NCI-H748 (cell line): ENCODE measurements around the gene RBMS1.
"Not testable (repeated sequence)": the region's sequence is repeated elsewhere in the genome, so short reads cannot be mapped to it uniquely, and the experiment has no call there.

ENCODE experiments used
- DNase-seq: peaks from one replicate; lab custom pipeline; 2025; ENCODE audit not compliant: unreplicated experiment; lab: John Stamatoyannopoulos, UW

The RBMS1 gene

DNA sequence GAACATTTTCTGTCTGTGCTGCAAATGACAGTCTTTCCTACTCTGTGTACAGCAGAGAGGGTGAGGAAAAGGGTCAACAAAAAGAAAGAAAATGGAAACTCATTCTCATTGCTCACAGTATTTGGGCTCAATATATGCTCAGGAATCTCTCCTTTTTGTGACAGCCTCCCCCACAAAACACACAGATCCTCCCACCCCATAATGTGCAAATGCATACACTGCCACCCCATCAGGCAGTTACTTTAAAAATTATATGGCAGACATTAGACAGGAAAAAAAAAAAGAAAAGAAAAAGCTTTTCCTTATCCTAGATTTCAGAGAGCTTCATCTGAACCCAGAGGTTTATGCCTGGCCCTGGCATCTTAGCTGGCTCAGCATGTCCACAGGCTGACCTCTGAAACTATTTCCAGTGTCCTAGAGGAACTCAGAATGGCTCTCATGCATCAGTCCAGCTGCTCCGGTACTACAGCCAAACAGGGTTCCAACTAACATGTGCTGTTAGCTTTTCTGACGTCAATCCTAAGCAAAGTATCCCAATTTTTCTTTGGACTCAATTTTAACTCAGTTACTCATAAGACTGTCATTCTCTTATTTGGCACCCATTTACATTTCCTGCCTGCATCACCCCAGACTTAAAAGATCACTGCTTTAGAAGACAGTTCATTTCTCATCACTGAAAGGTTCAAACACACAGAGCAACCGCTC is 105.9 kb downstream of the RBMS1 start:
- DNase-seq = no peak

DNA sequence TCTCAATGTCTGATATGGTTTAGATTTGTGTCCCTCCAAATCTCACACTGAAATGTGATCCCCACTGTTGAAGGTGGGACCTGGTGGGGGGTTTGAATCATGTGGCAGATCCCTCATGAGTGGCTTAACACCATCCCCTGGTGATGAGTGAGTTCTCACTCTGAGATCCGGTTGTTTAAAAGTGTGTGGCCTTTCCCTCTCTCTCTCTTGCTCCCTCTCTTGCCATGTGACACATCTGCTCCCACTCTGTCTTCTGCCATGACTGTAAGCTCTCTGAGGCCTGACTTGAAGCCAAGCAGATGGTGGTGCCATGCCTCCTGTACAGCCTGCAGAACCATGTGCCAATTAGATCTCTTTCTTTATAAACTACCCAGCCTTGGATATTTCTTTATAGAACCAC is 108.8 kb downstream of the RBMS1 start:
- no peak for DNase-seq

DNA sequence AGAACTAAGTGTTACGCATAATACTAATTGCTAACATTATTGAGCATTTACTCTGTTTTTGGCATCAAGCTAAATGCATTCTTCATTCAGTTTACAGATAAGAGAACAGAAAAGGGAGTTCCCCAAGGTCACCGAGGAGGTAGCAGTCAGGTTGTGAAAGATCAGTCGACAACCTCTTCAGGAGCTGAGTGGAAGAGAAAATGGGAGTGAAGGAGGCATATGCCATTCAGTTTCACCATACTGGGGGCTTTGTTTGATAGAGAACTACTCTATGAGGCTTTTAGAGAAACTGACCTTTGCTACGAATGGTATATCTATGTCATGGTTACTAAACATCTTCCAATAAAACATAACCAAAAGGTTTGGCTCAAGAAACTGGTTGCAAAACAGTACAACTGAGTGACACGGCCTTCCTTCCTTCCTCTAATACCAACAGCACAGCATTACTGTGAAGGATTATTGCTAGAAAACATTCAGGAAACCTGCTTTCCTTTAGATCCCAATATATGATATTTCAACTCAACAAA is 112.1 kb downstream of the RBMS1 start:
- no peak for DNase-seq

DNA sequence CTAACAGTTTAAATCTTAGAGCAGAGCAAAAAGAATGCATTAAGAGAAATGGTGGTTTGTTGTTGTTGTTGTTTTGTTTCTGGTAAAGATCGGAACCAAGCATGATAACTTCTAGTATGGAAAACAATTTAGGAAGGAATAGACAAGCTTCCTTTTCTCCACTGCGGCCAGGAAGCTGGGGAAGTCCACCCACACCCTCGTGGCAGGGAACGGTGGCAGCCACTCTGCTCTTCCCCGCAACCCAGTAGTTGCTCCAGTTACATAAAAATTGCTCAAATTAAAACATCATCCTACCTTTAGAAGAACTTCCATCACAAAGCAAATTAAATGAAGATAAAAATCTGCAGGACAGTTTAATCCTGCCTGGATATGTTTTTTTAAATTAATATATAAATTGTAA is 113.0 kb downstream of the RBMS1 start:
- no peak for DNase-seq

DNA sequence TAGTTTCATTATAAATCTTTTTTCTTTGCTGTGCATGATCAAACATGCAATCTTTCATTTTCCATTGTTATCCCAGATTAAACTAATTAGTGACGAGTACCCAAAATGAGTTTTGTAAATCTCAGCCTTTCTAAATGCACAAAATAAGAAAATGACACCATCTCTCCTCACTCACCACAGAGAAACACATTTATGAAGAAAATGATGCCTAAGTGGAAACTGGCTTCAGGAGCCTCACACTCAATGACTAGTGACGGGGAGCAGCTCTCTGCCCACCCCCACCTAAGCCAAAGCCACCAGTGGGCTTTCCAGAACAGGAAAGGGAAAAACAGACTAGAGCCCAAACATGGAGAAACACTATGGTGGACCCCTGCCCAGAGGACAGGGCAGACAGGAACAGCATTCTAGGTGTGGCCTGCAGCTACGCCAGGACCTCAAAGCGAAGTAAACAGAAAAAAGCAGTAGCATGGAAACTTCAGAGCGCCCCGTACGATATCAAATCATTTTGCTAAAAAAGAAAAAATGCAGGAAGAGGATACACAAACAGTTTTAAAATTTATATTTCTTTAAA is 113.5 kb downstream of the RBMS1 start:
- no peak for DNase-seq

DNA sequence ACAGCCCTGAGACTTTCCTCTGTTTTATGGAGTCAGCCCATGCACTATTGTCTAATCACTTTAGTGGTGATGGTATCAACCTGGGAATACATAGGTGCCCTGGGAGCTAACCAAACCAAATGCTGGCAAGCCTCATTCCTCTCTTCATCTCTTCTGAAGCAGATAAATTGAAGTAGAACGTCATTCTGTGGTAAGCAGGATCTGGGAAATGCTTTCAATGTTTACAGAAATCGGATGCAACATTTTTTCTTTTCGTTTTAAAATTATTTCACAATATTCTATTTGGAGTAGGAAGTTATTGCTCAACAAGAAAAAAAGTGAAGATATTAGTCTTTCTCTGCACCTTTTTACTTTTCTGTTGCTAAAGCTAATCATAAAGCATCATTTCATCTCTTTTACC is 114.2 kb downstream of the RBMS1 start:
- DNase-seq = no peak

DNA sequence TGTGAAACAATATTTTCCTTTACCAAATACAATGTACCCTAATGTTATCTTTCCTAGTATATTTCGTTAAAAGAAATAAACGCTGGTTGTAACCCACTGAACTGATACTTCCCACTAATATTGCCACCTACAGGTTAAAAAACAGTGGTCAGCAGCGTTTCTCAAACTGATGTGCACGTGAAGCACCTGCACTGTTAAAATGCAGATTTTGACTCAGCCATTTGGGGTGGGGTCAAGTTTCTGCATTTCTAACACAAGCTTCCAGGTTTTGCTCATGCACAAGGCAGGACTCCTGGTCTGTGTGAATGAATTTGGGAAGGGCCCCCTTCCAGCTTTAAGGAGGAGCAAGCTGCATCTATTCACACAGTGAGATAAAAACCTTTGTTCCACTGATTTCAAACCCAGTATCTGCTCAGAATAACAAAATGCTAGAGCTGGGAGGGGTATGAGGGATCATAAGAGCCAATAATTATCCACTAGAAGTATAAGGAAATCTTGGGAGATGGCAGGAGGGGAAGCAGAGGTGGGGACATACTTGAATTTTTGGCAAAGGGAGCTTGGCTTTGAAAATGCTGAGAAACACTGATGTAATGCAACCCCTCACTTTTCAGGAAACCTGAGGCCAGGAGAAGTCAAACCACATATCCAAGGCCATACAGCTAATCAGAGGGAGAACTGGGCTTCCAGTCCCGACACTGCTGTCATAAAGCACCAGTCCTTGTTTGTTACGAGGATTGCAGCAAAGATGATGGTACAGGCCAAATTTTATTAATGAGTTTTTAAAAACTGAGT is 116.2 kb downstream of the RBMS1 start:
- DNase-seq = no peak

DNA sequence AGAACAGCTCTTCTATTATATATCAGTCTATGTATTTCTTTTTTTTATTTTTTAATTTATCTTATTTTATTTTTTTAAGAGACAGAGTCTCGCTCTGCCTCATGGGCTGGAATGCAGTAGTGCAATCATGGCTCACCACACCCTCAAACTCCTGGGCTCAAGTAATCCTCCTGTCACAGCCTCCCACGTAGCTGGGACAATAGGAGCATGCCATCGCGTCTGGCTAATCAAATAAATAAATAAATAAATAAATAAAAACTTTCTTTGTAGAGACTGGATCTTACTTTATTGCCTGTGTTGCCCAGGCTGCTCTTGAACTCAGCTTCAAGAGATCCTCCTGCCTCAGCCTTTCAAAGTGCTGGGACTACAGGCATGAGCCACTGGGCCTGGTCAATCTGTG is 117.0 kb downstream of the RBMS1 start:
- no peak for DNase-seq

DNA sequence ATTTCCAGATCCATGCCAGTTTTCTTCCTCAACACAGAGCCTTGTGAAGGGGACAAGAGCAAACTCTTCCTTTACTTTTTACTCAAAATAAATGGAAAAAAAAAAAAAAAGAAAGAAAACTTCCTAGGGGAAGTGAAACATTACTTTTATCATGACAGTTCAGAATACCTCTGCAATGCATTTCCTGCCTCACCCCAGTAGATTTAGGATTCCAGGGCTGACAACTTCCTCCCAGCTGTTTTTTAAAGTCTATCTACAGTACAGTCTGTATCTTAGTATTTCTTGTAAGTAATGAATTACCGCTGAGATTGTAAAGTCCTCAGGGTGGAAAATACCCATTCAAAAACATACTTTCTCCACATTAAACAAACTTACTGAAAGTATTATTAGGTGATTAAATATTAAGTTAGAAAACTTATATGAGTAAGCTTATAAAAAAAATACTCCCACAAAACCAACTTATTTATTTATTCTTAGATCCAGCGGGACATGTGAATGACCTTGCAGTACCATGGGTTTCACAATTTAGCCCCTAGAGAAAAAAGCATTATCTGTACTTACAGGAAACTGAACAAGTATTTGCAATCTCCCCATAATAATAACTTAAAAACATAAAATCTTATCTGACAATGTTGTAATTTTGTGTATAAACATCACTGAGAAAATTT is 117.7 kb downstream of the RBMS1 start:
- DNase-seq = no peak

DNA sequence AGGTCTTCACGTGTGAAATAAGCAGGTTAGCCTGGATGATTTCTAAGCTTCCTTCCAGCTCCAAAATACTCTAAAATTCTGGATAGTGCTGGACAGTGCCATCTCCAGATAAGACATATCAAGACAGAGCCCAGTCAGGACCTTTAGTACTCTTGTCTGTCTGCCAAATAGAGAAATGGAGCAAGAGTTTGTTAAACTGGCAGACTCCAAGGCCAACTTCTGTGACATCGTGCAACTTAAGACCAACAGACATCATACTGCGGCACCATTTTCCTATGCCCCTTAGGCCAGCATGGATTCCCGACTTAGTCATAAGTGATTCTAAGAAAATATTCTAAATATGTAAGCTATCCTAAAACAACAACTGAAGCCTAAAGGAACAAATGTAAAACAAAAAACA is 118.6 kb downstream of the RBMS1 start:
- DNase-seq = no peak

DNA sequence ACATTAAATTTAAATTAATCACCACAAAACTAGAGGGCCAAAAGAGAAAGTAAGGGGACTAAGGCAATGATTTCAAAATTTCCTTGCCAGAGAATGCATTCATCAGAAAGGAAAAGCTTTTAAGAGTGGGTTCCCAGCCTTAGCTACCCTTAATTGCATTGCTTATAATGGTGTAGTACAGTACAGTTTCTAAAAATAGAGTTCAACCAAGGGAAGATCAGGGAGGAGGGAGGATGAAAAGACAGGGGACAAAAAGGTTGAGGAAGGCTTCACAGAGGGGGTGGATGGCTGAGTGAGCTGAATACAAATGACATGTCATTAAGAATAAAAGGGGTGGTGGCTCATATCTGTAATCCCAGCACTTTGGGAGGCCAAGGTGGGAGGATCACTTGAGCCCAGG is 119.9 kb downstream of the RBMS1 start:
- DNase-seq = no peak

DNA sequence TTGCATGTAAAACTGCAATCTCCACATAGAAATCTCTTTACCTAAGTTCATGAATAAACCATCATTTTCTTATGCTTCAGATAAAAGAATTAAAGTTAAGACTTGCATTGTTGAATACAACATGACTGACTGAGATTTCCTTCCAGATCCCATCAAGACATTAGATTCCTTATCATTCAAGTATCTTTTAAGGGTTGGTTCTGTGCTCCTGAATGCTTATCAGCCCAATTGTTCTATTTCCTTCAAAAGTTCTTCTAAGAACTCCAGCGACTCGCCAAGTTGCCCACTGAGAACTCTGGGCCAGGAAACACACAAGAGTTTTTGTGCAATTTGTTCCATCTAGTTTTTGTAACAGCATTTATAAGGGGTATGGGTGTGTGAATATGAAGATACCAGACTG is 120.3 kb downstream of the RBMS1 start:
- DNase-seq = no peak

DNA sequence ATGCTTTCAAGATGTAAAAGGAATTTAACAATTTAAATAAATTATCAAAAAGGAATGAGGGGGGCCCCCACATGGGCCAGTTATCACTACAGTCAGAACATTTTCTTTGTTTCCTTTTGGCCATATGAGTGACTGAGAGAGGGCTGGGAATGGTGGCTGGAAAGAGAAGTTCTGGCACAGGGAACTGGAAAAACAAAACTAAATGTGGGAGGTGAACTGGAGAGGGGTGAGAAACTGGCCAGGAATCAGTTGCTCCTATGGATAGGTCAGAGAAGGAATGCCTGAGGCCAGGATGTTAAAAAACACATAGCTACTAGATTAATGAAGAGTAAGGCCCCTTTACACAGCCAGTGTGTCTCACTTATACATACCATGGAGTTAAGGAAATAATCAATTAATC is 121.0 kb downstream of the RBMS1 start:
- no peak for DNase-seq

DNA sequence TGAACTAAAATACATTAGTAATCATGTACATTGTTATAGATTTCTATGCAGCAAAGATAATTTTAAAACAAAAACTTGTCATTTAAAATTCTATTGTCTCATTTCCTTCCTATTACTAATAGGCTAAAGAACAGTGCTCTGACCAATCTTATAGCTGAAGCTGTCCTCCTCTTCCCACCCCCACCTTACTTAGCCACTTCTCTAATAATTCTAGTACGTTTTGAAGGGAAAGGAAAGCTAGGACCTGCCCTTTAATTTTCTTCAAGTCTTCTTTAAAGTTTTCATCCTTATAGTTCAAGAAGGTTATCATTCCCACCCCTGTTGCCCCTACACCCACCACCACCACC is 121.6 kb downstream of the RBMS1 start:
- no peak for DNase-seq

DNA sequence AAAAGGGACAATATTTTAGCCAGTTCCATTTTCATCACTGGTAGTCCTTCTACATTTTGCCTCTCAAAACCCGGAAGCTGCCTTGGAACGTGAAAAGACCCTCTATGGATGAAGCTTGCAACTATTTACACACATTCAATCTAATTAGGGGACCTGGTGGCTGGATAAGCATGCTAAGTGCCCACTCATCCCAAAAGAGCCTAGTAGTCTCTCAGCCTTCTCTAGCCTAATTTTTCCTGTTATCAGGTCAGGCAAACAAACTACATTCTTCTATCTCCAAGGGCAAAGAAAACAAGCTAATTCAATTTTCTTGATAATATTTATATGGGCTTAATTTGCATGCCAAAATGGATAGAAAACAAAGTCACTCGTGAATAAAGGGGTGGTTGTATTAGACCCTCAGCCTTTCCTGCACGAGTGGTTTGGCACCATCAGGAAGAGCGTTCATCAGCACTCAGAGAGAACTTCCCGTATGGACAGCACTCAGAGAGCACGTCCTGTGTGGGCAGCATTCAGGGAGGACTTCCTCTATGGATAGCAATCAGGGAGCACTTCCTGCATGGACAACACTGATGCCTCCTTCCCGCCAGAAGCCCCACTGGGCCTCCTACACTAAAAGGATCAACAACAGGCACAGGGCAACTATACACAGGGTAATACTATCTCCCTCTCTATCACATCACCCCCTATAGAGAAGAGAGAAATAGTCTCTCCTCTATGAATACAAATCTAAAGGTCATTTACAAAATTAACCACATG is 122.2 kb downstream of the RBMS1 start:
- DNase-seq = peak; percentile 69

DNA sequence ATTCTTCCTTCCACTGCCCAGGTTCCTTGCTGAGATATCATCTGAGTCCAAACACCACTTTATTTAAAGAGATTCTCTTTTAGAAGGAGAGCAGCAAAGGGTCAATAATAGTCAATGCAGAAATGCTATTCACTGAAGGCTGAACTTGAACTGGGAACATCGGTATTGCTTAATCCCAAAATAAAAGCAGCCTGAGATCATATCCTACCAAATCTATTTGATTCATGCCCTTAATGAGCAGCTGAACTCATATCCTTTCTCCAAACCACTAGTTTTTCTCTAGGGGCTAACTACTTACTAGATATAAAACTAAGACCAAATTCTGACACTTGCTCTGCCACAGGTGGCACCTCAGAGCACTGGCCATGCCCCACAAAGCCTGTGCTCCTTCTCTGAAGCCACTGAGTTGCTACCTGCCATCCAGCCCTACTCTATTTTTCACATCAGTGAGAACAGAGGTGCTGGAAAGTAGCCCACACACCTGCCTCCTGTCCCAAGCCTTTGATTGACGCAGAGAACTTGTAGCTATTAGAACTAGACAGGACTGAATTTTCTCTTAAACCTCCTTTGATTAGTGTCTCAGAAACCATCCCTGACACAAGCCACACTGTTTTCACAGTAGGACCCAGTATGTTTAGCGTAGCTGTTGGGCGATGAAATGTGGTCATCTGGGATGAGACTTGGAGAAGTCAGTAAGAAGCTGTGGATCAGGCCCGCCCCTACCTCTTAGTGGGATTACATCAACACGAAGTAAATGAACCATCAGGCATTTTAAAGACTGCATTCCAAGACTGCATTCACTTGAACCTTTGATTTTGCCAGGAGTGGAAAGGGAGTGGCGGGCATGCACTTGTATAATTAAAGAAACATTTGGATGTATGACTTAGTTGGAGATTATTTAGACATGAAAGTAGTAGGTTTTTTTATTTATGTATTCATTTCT is 124.3 kb downstream of the RBMS1 start:
- DNase-seq = no peak

DNA sequence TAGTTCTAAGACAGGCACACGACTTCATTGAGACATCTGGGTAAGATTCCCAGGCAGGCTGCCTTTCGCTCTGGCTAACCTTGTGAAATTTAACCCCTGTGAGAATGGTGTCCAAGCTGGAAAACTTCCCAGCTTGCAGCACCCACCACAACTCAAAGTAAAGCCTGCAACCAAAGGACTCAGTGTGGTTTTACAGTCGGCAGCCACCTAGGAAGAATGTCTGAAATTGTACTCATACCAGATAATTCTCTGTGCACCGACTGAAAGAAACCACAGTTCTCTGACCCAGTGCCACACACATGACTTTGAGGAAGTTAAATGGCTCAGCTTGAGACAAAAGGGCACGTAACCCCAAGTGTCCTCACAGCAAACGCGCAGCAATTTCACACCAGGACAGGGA is 125.7 kb downstream of the RBMS1 start:
- DNase-seq = no peak

DNA sequence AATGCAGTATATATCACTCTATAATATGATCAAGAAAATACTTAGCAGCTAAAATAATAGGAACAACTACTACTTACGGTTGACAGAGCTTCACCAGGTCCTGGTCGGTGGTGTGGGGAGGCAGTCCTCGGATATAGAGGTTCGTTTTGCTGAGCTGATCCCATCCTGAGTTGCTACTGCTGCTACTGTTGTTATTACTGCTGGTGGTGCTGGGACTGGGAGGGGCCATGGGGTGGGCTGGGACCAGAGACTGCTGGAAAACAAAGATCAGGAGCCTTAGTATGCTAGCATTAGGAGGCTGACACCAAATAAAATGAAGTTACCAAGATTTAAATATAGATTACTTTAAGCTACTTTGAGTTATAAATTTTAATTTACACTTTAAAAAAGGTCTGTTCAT is 126.5 kb downstream of the RBMS1 start:
- DNase-seq = not testable (repeated sequence)

DNA sequence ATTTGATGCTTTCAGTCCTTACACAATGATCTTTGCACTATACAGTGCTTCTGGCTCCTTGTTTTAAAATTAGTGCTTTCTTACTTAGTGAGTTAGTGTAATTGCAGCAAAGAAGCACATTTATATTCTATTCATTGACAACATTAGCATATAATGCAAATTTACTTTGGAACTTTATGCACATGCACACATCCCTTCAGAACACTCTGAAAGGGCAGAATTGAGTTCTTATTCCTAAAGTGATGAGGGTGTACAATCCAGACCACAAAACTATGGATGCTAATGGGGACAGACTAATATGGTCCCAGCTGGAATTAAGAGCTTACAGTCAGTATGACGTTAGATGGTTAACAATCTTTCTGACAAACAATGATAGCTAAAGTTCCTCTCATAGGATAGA is 127.1 kb downstream of the RBMS1 start:
- no peak for DNase-seq
